ENCODE data around the gene GAGE12J. TPM values are rescaled to one million over a fixed set of nuclear protein-coding genes. Genes with fewer than 3 reads are reported as not detected.

GAGE12J gene
- total RNA-seq, 2 experiments from 2014 or later: not detected

DNA sequence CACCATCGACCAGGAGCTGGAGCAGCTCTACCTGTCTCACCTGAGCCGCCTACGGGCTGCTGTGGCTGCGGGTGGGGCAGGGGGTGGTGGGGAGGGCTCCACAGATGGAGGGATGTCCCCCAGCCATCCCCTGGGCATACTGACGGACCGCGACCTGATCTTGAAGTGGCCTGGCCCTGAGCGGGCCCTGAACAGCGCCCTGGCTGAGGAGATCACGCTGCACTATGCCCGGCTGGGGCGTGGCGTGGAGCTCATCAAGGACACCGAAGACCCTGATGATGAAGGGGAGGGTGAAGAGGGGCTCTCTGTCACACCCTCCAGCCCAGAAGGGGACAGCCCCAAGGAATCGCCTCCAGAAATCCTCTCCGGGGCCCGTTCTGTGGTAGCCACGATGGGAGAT lies 35.7 kb upstream of the GAGE12J start:
- Histone ChIP-seq H3K9me2 (ENCODE audit: insufficient read depth, low read length) (no peaks in the 10 kb centered on the region), H3K36me3 (ENCODE audit: insufficient read depth, low read length) (no peaks in the 10 kb centered on the region), H4K20me1 (ENCODE audit: insufficient read depth, low read length) (no peaks in the 10 kb centered on the region), H3K9me3 (ENCODE audit: low read length) (no peaks in the 10 kb centered on the region), H3K4me1 (ENCODE audit: insufficient read depth, low read length, poor library complexity, severe bottlenecking) (no peaks in the 10 kb centered on the region), H3K79me2 (ENCODE audit: insufficient read depth, low read depth, low read length) (no peaks in the 10 kb centered on the region), H3K27ac (ENCODE audit: low read depth, low read length, poor library complexity, severe bottlenecking) (no peak overlapping the region), H3K4me3 (ENCODE audit: low read depth, low read length, poor library complexity, severe bottlenecking) (no peak overlapping the region), H2AFZ (ENCODE audit: low read length) (no peak overlapping the region), H3K4me2 (ENCODE audit: low read length) (no peak overlapping the region)
- no peak for DNase-seq (ENCODE audit: low spot score)
- no peak for TF ChIP-seq EZH2phosphoT487 (IDR thresholded peaks at IDR 0.05; ENCODE audit: borderline replicate concordance, low read depth, low read length)
- TF ChIP-seq, protein P1, sequence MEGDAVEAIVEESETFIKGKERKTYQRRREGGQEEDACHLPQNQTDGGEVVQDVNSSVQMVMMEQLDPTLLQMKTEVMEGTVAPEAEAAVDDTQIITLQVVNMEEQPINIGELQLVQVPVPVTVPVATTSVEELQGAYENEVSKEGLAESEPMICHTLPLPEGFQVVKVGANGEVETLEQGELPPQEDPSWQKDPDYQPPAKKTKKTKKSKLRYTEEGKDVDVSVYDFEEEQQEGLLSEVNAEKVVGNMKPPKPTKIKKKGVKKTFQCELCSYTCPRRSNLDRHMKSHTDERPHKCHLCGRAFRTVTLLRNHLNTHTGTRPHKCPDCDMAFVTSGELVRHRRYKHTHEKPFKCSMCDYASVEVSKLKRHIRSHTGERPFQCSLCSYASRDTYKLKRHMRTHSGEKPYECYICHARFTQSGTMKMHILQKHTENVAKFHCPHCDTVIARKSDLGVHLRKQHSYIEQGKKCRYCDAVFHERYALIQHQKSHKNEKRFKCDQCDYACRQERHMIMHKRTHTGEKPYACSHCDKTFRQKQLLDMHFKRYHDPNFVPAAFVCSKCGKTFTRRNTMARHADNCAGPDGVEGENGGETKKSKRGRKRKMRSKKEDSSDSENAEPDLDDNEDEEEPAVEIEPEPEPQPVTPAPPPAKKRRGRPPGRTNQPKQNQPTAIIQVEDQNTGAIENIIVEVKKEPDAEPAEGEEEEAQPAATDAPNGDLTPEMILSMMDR (conservative IDR thresholded peaks at IDR 0.05; ENCODE audit: low read length): no peak
- POLR2A ChIA-PET: no interaction called here
- intact Hi-C loops (cut with micrococcal nuclease; ENCODE audit: unreplicated experiment): no loop called here
- no TSS peak for BruUV-seq (replicated peaks)
- CTCF ChIA-PET (ENCODE audit: unreplicated experiment): no interaction called here

DNA sequence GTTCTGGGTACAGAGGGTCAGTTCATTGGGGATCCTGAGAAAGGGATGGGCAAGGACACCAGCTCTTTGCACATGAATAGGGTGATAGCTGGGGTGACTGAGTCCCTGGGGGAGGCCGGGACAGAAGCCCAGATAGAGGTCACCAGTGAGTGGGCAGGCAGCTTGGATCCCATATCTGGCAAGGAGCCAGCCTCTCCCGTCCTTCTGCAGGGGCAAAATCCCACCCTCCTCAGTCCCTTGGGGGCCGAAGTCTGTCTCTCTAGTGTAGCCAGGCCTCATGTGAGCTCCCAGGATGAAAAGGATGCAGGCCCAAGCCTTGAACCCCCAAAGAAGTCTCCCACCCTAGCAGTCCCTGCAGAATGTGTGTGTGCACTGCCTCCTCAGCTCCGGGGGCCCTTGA lies 35.3 kb upstream of the GAGE12J start:
- no peak overlapping the region for H3K4me2 ChIP-seq (ENCODE audit: low read length)
- H3K27ac ChIP-seq (ENCODE audit: low read depth, low read length, poor library complexity, severe bottlenecking): no peak overlapping the region
- ChIA-PET POLR2A (no interaction called here), CTCF (ENCODE audit: unreplicated experiment) (no interaction called here)
- no peak overlapping the region for H2AFZ ChIP-seq (ENCODE audit: low read length)
- H3K4me3 ChIP-seq (ENCODE audit: low read depth, low read length, poor library complexity, severe bottlenecking): no peak overlapping the region
- BruUV-seq (replicated peaks): no TSS peak
- no peak for TF ChIP-seq EZH2phosphoT487 (IDR thresholded peaks at IDR 0.05; ENCODE audit: borderline replicate concordance, low read depth, low read length)
- TF ChIP-seq, protein P1 (conservative IDR thresholded peaks at IDR 0.05; ENCODE audit: low read length): no peak
- H3K9me3 ChIP-seq (ENCODE audit: low read length): no peaks in the 10 kb centered on the region
- H3K36me3 ChIP-seq (ENCODE audit: insufficient read depth, low read length): no peaks in the 10 kb centered on the region
- no peak for DNase-seq (ENCODE audit: low spot score)
- H3K9me2 ChIP-seq (ENCODE audit: insufficient read depth, low read length): no peaks in the 10 kb centered on the region
- no peaks in the 10 kb centered on the region for H4K20me1 ChIP-seq (ENCODE audit: insufficient read depth, low read length)
- no peaks in the 10 kb centered on the region for H3K4me1 ChIP-seq (ENCODE audit: insufficient read depth, low read length, poor library complexity, severe bottlenecking)
- H3K79me2 ChIP-seq (ENCODE audit: insufficient read depth, low read depth, low read length): no peaks in the 10 kb centered on the region
- intact Hi-C loops (cut with micrococcal nuclease; ENCODE audit: unreplicated experiment): no loop called here

DNA sequence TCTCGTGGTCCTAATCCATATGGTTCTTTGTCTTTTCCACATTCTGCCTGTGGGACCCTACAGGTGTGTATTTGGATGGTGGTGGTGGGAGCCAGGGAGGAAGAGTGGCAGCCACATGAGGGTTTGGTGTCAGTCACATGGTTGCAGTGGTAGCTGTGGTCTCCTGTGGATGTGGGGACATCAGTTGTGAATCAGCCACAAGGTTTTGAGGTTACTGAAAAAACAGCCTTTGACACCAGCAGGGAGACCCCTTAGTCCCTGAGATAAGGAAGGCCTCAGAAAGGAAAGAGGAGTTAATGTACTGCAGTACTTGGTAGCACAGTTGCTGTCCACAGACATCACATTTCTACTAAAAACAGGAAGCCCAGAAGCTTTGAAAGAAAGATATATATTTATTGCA lies 34.2 kb upstream of the GAGE12J start:
- no TSS peak for BruUV-seq (replicated peaks)
- ChIA-PET POLR2A (no interaction called here), CTCF (ENCODE audit: unreplicated experiment) (no interaction called here)
- intact Hi-C loops (cut with micrococcal nuclease; ENCODE audit: unreplicated experiment): no loop called here
- Histone ChIP-seq H3K9me2 (ENCODE audit: insufficient read depth, low read length) (no peaks in the 10 kb centered on the region), H3K4me2 (ENCODE audit: low read length) (no peak overlapping the region), H2AFZ (ENCODE audit: low read length) (no peak overlapping the region), H4K20me1 (ENCODE audit: insufficient read depth, low read length) (no peaks in the 10 kb centered on the region), H3K27ac (ENCODE audit: low read depth, low read length, poor library complexity, severe bottlenecking) (no peak overlapping the region), H3K9me3 (ENCODE audit: low read length) (no peaks in the 10 kb centered on the region), H3K79me2 (ENCODE audit: insufficient read depth, low read depth, low read length) (no peaks in the 10 kb centered on the region), H3K4me1 (ENCODE audit: insufficient read depth, low read length, poor library complexity, severe bottlenecking) (no peaks in the 10 kb centered on the region), H3K36me3 (ENCODE audit: insufficient read depth, low read length) (no peaks in the 10 kb centered on the region), H3K4me3 (ENCODE audit: low read depth, low read length, poor library complexity, severe bottlenecking) (no peak overlapping the region)
- TF ChIP-seq, protein P1 (conservative IDR thresholded peaks at IDR 0.05; ENCODE audit: low read length): no peak
- no peak for TF ChIP-seq EZH2phosphoT487 (IDR thresholded peaks at IDR 0.05; ENCODE audit: borderline replicate concordance, low read depth, low read length)
- DNase-seq (ENCODE audit: low spot score): no peak

All from OCI-LY7 (cell line).